ENCODE results near the gene ECE1. TPM values are rescaled to one million over a fixed set of nuclear protein-coding genes. Genes with fewer than 3 reads are reported as not detected.
A peak's percentile ranks its signal among the peaks of the same experiment; 100 is the strongest.

The ECE1 gene
- total RNA-seq, 2 experiments from 2014 or later, result 95.6 to 101 TPM

DNA sequence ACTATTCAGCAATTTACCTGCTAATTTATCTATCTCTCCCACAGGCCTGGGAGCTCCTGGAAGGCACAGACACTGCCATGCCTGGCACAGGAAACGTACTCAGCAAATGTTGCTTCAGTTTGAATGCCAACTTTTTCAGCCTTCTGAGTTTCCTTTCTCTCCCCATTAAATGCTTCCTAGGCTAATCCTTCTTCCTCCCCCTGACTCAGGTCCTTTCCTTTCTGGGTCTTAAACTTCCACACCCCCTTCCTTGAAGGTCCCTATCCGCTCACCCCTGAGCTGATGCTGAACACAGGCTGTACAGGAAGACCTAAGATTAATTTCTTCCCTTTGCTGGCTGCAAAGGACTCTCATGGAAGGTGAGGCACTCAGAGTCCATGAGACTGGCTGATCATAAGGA lies 40.3 kb upstream of the ECE1 start:
- Mint-ChIP-seq H3K4me3 (no peak overlapping the region), H3K27ac (peak overlapping the region; percentile 32), H3K4me1 (peaks cover 85% of the 10 kb centered on the region), H3K27me3 (no peaks in the 10 kb centered on the region), H3K9me3 (no peaks in the 10 kb centered on the region), H3K36me3 (peaks cover 28% of the 10 kb centered on the region)
- DNase-seq, result no peak

DNA sequence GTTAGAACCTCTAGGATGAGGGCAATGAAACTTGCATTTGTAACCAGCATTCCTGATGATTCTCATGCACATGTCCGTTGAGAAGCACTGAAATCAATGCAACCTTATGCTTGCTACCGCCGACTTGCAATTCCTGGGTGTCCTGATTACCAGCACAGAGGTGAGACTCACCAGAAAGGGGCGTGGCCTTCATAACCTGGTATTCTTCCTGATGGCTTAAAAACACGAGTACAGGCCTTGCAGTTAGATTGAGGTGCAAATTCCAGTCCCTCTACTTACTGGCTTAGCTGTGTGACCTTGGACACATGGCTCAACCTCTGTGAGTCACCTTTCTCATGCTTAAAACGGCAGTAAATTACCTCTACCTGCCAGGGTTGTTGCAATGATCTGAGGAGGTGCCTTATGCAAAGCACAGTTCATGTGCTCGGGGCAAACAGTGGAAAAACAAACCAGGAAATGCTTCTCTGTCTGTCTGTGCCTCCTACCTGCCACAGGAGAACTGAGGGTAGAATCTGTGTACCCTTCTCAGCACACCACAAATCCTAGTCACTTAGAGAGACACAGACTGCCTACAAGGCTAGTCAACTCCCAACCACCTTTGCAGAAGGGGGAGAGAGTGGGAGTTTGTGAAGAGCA lies 39.1 kb upstream of the ECE1 start:
- peak overlapping the region; percentile 60 for H3K27ac Mint-ChIP-seq
- no peak overlapping the region for H3K4me3 Mint-ChIP-seq
- no peak for DNase-seq
- no peaks in the 10 kb centered on the region for H3K27me3 Mint-ChIP-seq
- H3K36me3 Mint-ChIP-seq, result peaks cover 28% of the 10 kb centered on the region
- peaks cover 85% of the 10 kb centered on the region for H3K4me1 Mint-ChIP-seq
- no peaks in the 10 kb centered on the region for H3K9me3 Mint-ChIP-seq

DNA sequence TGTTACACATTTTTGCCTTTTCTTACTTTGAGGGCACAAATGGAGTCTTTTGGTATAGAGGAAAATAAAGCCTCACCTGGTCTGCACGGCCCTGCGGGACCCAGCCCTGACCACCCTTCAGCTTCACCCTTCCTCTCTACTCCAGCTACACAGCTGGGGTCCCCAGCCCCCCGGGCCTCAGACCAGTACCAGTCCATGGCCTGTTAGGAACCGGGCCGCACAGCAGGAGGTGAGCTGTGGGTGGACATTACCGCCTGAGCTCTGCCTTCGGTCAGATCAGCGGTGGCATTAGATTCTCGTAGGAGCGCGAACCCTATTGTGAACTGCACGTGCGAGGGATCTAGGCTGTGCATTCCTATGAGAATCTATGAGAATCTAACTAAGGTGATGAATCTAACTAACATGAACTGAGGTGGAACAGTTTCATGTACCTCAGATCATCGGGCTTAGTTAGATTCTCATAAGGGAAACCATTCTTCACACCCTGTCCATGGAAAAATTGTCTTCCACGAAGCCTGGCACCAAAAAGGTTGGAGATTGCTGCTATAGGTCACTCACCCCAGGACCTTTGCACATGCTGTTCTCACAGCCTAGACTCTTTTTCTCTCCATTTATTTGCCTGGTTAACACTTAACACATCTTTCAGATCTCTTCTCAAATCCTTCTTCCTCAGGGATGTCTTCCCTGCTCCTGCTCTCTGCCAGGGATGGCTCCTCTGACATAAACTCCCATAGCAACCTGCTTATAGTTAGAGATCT lies 37.5 kb upstream of the ECE1 start:
- H3K27ac Mint-ChIP-seq, result peak overlapping the region; percentile 52
- no peak for DNase-seq
- H3K36me3 Mint-ChIP-seq, result peaks cover 27% of the 10 kb centered on the region
- no peaks in the 10 kb centered on the region for H3K9me3 Mint-ChIP-seq
- H3K4me3 Mint-ChIP-seq, result no peak overlapping the region
- no peaks in the 10 kb centered on the region for H3K27me3 Mint-ChIP-seq
- peaks cover 86% of the 10 kb centered on the region for H3K4me1 Mint-ChIP-seq

DNA sequence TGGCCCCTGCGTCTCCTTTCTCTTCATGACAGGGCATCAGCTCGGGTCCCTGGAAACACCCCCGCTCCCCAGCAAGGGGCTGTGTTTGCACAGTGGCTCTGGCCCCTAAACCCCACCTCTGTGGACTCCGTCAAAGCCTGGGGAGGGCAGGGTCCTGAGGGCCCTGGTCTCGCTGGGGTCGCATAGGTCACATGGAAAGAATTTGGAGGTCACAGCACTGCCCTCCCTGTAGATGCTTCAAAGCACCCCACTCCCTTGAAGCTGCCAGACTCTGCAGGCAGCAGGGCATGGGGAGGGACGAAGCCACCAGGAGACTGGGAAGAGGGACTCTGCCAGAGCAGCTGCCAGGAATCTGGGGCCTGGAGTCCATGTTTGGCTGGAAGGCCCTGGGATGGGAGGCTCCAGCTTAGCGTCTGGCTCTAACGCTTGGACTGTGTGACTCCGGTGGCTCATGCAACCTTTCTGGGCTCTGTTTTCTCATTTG lies 36.6 kb upstream of the ECE1 start:
- no peak for DNase-seq
- Mint-ChIP-seq H3K9me3 (no peaks in the 10 kb centered on the region), H3K27ac (peak overlapping the region; percentile 88), H3K4me1 (peaks cover 88% of the 10 kb centered on the region), H3K36me3 (peaks cover 27% of the 10 kb centered on the region), H3K27me3 (no peaks in the 10 kb centered on the region), H3K4me3 (no peak overlapping the region)

DNA sequence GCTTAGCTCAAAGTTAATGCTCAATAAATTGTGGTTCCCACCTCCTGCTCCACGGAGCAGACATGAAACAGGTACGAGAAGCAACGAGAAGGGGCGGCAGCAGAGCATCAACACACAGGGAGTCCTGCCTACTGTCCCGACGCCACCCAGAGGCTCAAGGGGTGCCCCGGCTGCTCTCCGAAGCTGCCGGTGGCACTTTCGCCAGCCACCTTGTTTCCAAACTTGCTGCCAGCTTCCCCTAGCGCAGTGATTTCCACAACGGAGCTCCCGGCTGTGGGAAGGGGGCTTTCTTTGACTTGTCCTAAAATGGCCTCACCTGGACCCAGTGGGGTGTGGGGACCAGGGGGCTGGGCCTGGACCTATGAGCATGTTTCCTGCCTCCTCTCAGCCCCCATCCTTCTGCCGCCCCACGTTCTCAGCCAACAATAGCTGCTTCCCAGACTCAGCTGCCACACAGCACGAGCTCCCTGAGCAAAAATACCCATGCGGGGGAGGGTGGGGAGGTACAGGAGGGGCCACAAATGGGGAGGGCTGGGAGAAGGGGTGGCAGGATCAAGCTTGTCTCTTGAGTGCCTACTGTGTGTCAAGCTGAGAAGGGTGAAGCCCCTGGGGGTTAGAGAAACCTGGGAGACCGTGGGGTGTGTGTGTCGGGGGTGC lies 35.6 kb upstream of the ECE1 start:
- Mint-ChIP-seq H3K9me3 (no peaks in the 10 kb centered on the region), H3K27me3 (no peaks in the 10 kb centered on the region), H3K36me3 (peaks cover 27% of the 10 kb centered on the region), H3K4me1 (peaks cover 84% of the 10 kb centered on the region), H3K4me3 (peak overlapping the region; percentile 68), H3K27ac (peak overlapping the region; percentile 88)
- no peak for DNase-seq

DNA sequence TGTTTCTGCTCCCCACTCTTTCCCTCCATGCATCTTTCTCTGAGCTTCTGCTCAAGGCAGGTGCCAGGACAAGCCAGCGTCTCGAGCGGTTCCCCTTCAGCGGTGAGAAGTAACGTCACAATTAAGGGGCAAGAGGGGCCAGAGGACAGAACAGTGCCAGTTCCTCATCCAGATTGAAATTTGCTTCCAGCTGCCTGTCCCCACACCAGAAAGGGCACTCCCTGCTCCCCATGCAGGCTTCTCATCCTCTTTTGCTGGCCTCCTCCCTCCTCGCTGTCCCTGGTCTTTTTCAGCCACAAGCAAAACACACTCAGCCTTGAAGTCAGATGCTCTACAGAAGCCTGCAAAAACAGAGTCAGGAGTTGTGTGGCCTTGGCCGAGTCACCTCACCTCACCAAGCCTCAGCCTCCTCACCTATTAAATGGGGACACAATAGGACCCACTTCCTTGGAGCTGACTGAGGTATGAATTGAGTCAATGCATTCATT lies 35.0 kb upstream of the ECE1 start:
- no peak for DNase-seq

DNA sequence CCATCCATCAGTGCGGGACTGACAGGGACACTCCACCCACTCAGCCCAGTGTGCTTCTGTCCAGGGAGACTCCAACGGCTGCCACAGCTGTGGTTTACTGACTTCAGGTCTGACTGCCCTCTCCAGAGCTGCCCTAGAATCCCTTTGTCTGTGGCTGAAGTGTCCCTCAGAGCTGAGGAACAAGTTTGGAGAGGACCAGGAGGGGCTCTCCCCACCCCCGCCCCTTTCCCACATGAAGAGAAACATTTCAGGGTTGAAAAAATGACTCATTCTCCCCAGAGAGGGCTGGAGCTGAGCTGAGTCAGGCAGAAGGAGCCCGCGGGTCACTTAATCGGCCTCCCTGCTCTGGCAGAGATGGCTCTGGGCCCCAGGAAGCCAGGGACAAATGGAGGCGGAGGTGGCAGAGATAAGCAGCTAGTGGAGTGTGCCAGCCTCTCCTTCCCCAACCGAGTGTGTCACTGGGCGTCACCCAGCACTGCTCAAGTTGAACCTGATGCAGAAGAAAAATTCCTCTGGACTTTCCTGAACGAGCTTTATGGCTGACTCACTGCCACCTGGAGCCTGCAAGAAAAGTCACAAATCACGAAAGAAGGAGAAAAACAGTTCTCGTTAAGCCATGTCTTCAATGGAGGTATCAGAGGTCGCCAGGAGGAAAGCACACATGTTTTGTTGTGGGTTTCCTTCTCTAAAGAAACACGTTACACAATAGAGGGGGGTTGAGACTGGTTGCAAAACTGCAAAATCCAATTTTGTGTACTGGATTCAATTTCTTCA lies 34.3 kb upstream of the ECE1 start:
- peak overlapping the region; percentile 68 for H3K4me3 Mint-ChIP-seq
- DNase-seq, result peak; percentile 85
- H3K9me3 Mint-ChIP-seq, result no peaks in the 10 kb centered on the region
- peaks cover 27% of the 10 kb centered on the region for H3K36me3 Mint-ChIP-seq
- H3K4me1 Mint-ChIP-seq, result peaks cover 83% of the 10 kb centered on the region
- peak overlapping the region; percentile 88 for H3K27ac Mint-ChIP-seq
- no peaks in the 10 kb centered on the region for H3K27me3 Mint-ChIP-seq

More for the DNA sequence above, 35.0 kb upstream of the ECE1 start:
- Mint-ChIP-seq H3K9me3 (no peaks in the 10 kb centered on the region), H3K27me3 (no peaks in the 10 kb centered on the region), H3K4me3 (peak overlapping the region; percentile 68), H3K36me3 (peaks cover 26% of the 10 kb centered on the region), H3K4me1 (peaks cover 84% of the 10 kb centered on the region), H3K27ac (peak overlapping the region; percentile 88)

DNA sequence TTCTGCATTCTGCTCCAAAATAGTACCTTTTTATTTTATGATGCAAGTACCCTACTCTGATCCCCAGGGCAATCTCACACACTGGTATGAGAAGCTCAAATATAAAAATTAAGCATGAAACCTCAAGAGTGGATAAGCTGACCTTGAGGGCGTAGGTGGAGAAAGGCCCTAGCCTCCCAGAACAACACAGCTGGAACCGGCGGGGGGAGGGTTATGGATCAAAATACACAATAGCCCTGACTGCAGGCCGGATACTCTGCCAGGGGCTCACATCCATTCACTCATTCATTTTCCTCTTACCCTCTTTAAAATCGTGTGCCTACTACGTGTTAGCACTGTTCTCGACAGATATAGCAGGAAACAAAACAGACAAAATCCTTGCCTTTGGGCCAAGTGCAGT lies 32.8 kb upstream of the ECE1 start:
- Mint-ChIP-seq H3K36me3 (peaks cover 15% of the 10 kb centered on the region), H3K9me3 (no peaks in the 10 kb centered on the region), H3K27me3 (no peaks in the 10 kb centered on the region), H3K27ac (peak overlapping the region; percentile 57), H3K4me3 (no peak overlapping the region), H3K4me1 (peaks cover 72% of the 10 kb centered on the region)
- no peak for DNase-seq

DNA sequence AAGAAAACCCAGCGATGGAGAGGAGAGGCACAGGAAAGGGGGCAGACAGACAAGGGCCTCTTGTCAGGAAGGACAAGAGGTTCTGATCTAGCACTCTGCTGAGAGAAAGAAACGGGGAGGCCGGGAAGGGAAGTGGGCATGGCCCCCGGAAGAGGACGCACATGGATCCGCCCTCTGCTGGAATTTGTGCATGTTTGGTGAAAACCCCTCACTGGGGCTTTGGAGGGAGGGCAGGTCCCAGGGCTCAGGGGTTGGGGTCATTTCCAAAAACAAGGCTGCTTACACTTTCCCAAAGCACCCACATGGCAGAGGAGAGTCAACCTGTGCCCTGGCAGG lies 32.4 kb upstream of the ECE1 start:
- no peak for DNase-seq
- Mint-ChIP-seq H3K9me3 (no peaks in the 10 kb centered on the region), H3K4me1 (peaks cover 70% of the 10 kb centered on the region), H3K36me3 (peaks cover 18% of the 10 kb centered on the region), H3K27ac (peak overlapping the region; percentile 57), H3K27me3 (no peaks in the 10 kb centered on the region), H3K4me3 (no peak overlapping the region)

DNA sequence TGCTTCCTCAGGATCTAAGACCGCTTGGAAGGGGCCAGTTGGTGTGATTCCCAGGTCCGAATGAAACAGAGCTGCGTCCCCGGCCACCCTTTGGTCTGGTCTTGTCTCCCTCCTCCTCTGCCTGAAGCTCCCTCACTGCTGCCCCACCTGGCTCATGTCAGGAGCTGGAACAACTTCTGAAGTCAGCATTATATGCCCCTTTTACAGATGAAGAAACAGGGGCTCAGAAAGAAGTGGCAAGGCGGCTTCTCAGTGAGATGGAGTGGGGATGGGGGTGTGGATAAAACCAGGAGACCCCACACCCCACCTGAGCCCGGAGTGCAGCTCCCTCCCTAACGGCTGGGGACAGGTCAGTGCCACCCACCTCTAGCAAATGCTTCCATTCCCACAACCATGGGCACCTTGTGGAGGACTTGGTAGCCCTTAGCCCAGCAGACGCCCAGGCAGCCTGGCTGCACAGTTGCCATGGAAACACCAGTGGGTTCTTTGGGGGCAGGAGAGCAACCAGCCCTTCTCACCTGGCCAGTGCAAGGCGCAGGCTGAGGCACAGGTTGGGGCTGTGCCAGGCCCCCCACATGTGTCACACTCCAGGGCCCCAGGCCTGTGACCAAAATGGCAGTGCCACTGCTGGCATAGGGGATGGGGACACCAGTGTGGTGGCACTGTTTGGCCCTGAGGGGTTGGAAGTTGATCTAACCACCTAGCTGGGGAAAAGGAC lies 31.9 kb upstream of the ECE1 start:
- no peak overlapping the region for H3K4me3 Mint-ChIP-seq
- H3K27me3 Mint-ChIP-seq, result no peaks in the 10 kb centered on the region
- peaks cover 19% of the 10 kb centered on the region for H3K36me3 Mint-ChIP-seq
- H3K4me1 Mint-ChIP-seq, result peaks cover 66% of the 10 kb centered on the region
- H3K27ac Mint-ChIP-seq, result peak overlapping the region; percentile 57
- no peaks in the 10 kb centered on the region for H3K9me3 Mint-ChIP-seq
- DNase-seq, result no peak

DNA sequence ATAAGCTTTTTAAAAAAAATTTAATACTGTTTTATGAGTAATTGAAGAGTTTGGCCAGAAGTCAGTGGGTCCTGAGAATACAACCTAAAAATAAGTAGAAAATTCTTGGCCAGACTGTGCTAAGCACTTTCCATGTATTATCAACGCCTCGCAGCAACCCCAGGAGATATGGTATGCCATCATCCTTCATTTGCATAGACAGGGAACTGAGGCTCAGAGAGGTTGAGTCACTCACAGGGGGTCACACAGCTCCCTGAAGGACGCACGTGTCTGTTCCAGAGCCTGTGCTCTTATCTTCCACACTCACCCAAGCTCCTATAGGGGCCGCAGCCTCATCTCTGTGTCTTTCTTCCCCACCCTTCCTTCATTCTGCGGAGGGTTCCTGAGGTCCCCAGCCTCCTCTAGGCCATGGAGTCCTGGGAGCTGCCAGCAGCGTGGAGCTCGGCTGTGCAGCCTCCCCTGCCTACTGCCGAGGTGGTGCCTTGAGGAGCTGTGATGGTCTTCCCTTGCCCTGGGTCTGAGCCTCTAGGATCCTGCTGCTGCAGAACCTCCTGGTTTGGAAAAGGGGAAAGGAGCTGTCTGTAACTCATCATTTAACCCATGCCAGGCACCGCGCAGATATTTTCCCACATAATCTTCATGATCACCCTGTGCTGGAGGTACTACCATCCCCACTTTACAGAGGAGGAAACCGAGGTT lies 30.3 kb upstream of the ECE1 start:
- Mint-ChIP-seq H3K36me3 (peaks cover 26% of the 10 kb centered on the region), H3K4me3 (no peak overlapping the region), H3K4me1 (peaks cover 57% of the 10 kb centered on the region), H3K27ac (no peak overlapping the region), H3K9me3 (no peaks in the 10 kb centered on the region), H3K27me3 (no peaks in the 10 kb centered on the region)
- DNase-seq, result no peak

DNA sequence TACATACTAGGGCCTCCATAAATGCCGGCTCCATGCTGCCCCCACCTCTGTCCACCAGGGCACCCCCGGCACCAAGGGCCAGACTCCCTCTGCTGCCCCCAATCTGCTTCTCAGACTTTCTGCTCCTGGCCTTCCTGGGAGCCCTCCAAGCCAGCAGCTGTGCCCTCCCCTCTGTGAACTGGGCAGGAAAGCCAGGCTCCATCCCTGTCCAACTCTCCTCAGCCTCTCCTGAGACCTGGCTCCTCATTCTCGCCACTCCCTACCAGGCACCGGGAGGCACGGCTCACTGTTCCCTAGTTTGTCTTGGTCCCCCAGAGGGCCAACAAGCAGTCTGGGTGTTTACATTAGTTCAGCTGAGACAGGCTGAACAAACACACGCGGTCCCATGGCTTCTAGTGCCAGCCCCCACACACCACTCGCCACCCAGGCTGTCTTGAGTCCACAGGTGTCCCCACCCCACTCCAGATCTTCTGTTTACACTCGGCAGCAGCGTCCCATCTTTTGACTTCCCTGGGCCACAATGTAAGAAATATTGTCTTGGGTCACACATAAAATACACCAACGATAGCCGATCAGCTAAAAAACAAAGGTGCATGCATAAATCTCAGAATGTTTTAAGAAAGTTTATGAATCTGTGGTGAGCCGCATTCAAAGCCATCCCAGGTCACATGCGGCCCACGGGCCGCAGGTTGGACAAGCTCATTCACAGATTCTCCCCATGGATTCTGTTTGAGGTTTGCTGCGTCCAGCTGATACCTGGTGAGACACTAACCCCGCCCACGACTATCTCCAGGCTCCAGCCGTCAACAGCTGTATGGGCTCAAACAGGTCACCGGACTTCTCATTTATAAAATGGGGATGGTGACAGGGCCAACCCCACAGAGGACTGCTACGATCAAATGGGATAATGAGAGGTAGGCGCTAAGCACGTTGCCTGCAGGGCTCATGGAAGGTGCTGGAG lies 29.5 kb upstream of the ECE1 start:
- Mint-ChIP-seq H3K4me1 (peaks cover 51% of the 10 kb centered on the region), H3K27ac (peak overlapping the region; percentile 32), H3K27me3 (no peaks in the 10 kb centered on the region), H3K9me3 (no peaks in the 10 kb centered on the region), H3K36me3 (peaks cover 26% of the 10 kb centered on the region), H3K4me3 (no peak overlapping the region)
- no peak for DNase-seq

DNA sequence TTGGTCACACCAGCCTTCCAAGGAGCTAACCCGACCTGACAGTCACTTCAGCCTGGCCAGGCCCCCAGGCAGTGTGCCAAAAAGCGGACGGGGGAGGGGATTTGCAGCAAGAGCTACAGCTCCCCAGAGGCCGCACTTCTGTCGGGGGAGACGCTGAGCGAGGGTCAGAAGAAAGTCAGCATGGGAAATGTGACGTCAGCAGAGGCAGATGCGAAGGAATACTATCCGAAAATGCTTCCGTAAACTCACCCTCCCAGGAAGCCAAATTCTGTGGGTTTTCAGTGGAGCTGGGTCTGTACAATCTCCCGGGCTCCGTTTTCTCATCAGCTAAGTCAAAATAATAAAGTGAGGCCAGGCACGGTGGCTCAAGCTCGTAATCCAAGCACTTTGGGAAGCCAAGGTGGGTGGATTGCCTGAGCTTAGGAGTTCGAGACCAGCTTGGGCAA lies 28.5 kb upstream of the ECE1 start:
- no peak overlapping the region for H3K4me3 Mint-ChIP-seq
- H3K27ac Mint-ChIP-seq, result no peak overlapping the region
- H3K4me1 Mint-ChIP-seq, result peaks cover 43% of the 10 kb centered on the region

More for the DNA sequence above, 28.5 kb upstream of the ECE1 start:
- H3K9me3 Mint-ChIP-seq, result no peaks in the 10 kb centered on the region
- DNase-seq, result no peak
- no peaks in the 10 kb centered on the region for H3K27me3 Mint-ChIP-seq
- peaks cover 26% of the 10 kb centered on the region for H3K36me3 Mint-ChIP-seq

Measured in activated naive CD8-positive, alpha-beta T cell treated with anti-CD3 and anti-CD28 coated beads for 36 hours (primary cell).